Left lobe of liver (tissue), 2 donors: Measurements from ENCODE around the gene APOC3. TPM values are rescaled to one million over a fixed set of nuclear protein-coding genes. Genes with fewer than 3 reads are reported as not detected.

ENCODE experiments used
- ATAC-seq: fragments of 200-7000 bp; cut with Tn5 transposase; one replicate; pipeline ENCODE4 v1.9.1; 2020; ENCODE audit warnings: mild to moderate bottlenecking, moderate library complexity
- DNase-seq: peaks from one replicate; pipeline ENCODE4 v3.0.0-alpha.2; 2020; ENCODE audit warnings: low spot score
- total RNA-seq: library from RNA; stranded (reverse); gene quantifications from one replicate; pipeline ENCODE4 v1.2.1, GENCODE V29; 2021
- donor health status: DM: no; HTN: no; CAD: no; lungs with moderate emphysema.
- donor health status: DM: no; HTN: yes; CAD: no.

APOC3 gene
- total RNA-seq, 1 donor from 2014 or later = 11,492 TPM

- DNase-seq (peak; percentile 93), ATAC-seq (peak; percentile 43)
Measured at GRCh38 chr11:116828632-116829524, 829 bp upstream of the APOC3 start.

GRCh38 chr11:116830184-116830912 lies 641 bp downstream of the APOC3 start:
- ATAC-seq = no peak
- peak; percentile 44 for DNase-seq

GRCh38 chr11:116831790-116832349 lies 2.2 kb downstream of the APOC3 start:
- DNase-seq (no peak), ATAC-seq (no peak)

- no peak for ATAC-seq
Measured at GRCh38 chr11:116832350-116833290, 2.9 kb downstream of the APOC3 start.

DNA sequence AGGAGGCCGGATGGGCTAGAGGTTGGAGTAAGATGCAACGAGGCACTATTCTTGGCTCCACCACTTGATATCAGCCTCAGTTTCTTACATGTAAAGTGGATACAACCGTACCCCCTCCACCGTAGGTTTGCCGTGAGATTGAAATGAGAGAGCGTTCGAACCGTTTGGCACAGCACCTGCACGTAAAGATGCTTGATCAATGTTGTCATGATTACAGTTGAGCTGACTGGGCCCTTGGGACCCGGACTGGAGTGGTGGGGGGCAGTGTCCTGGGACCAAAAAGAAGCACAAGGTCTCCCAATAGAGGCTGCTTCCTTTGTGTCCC lies 3.7 kb downstream of the APOC3 start:
- no peak for ATAC-seq
- no peak for DNase-seq

More at GRCh38 chr11:116832350-116833290, 2.9 kb downstream of the APOC3 start:
- DNase-seq = peak; percentile 76

DNA sequence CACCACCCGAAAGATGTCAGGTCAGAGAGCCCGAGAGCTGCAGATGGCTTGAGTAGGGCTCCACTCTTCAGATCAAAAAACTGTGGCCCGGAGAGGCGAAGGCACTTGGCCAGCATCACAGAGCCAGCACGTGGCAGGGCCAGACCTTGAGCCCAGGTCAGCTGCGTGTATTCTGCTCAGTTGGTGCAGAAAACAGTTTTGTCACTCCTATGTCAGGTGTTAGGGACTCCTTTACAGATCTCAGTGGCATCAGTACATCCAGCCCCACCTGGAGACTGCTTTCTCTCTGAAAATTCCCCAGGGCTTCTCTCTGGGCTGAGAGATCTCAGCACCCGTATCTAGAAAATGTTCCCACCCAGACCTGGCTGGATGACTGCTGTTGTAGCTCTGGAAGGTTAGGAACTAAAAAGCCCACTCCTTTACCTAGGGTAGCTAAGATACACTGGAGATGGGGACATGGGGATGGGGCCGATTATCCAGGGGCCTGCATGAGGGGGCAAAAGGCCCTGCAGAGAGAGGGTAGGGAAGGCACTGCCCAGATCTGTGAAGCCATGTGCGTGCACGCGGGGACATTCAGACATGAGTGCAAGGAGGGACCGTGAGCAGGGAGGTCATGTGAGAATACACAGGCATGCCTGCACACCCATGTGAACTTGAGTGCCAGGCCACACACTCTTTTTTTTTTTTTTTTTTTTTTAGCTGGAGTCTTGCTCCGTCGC lies 4.3 kb downstream of the APOC3 start:
- ATAC-seq (peak; percentile 19), DNase-seq (peak; percentile 92)

DNA sequence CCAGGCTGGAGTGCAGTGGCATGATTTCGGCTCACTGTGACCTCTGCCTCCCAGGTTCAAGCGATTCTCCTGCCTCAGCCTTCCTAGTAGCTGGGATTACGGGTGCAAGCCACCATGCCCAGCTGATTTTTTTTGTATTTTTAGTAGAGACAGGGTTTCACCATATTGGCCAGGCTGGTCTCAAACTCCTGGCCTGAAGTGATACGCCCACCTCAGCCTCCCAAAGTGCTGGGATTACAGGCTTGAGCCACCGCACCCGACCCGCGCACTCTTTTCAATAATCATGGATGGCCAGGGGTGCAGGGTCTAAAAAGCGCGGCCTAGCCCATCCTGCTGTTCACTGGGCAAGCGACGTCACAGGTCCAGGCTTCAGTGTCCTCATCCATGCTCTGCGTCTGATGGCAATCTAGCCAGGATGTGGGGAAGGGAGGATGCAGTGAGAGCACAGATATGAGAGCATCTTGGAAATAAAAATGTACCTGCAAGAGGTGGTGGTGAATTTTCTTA lies 4.9 kb downstream of the APOC3 start:
- DNase-seq (peak; percentile 85), ATAC-seq (peak; percentile 18)

DNA sequence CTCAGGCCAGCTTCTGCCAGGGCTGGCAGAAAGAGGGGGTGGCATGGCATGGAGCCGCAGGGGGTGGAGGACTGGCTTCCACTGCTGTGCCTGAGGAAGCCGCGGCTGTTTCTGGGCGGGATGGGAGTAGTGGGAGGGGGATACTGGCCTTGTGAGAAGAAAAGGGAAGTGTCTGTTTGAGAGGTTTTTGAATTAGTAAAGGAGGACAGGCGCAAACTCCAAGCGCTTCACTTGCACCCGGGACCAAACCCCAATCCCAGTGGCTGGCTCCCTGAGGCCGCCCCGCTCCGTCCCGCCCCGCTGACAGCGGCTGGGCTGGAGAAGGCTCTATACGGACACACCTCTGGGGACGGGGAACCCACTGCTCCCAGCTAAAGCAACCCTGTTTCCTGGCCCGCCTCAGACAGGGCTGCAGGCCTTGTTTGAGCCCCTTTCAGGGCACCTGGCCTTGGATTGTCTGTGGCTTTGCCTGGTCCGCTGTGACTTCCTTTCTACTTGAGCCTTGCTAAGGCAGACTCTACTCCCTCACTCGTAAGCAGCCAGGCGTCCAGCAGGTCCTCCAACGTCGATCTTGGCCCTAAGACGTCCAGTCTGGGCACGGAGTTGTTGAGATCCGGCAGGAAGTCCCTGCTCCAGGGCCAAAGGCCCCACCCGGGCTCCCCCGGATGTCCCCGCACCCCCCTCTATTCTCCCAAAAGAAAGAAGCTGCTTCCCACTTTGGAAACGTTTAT lies 5.5 kb downstream of the APOC3 start:
- peak; percentile 29 for ATAC-seq
- peak; percentile 86 for DNase-seq

DNA sequence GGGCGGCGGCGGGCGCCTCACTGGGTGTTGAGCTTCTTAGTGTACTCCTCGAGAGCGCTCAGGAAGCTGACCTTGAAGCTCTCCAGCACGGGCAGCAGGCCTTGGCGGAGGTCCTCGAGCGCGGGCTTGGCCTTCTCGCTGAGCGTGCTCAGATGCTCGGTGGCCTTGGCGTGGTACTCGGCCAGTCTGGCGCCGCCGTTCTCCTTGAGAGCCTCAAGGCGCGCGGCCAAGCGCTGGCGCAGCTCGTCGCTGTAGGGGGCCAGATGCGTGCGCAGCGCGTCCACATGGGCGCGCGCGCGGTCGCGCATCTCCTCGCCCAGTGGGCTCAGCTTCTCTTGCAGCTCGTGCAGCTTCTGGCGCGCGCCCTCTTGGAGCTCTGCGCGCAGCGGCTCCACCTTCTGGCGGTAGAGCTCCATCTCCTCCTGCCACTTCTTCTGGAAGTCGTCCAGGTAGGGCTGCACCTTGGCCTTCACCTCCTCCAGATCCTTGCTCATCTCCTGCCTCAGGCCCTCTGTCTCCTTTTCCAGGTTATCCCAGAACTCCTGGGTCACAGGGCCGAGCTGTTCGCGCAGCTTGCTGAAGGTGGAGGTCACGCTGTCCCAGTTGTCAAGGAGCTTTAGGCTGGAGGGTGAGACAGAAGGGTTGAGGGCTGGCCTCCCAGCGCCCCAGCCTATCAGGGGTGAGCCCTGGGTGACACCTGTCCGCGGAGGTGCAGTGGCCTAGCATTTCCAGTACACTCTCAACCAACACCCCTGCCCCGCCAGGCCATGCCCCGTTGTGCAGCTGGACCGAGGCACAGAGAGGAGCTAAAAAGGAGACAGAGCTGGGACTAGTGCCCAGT lies 6.3 kb downstream of the APOC3 start:
- DNase-seq (peak; percentile 81), ATAC-seq (peak; percentile 6)

DNA sequence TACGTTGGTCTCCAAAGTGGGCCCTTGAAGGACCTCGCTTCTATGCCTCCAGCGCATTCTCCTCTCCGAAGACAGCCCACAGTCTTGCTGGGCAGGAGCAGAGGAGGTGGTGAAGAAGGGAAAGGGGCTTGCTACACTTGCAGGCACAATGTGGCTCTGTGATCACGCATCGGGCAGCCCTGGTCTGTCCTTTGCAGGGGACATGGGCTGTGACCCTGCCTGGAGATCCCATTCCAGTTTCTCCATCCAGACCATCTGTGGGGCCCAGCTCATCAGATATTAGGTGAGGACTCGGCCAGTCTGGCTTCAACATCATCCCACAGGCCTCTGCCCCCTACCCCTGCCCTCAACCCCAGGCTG lies 6.9 kb downstream of the APOC3 start:
- ATAC-seq = no peak
- no peak for DNase-seq

DNA sequence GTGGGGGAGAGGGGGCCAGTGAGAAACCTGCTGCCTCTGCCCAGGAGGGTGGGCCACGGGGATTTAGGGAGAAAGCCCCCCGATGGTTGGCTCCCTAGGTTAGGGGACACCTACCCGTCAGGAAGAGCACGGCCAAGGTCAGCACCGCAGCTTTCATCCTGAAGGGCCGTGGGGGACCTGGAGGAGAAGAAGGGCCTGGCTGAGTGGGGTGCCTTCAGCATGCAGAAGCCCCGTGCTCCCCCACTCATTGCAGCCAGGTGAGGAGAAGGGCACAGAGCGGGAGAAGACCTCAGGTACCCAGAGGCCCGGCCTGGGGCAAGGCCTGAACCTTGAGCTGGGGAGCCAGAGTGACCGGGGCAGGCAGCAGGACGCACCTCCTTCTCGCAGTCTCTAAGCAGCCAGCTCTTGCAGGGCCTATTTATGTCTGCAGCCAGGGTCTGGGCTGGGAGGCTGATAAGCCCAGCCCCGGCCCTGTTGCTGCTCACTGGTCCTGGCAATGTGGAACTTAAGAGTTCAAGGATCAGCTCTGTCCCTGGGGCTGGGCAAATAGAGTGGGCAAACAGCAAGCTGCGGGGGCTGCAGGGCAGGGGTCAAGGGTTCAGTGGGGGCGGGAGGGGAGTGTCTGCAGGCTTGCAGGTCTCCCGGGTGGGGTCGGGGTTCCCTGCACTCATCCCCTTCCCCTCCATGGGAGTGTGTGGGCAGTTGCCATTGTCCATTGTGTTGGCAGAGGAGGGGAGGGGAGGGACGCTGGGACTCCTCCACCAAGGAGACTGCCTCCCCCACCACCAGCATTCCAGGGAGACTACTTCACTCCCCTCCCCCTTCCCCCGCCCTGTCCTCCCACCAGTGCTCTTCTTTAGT lies 7.8 kb downstream of the APOC3 start, which contains the start of gene APOA1:
Gene APOA1 (minus strand): TSS at position 392 of the 861 bp plus-strand sequence. CDS start 235 bp downstream, at position 157.
- peak; percentile 36 for ATAC-seq
- peak; percentile 94 for DNase-seq

DNA sequence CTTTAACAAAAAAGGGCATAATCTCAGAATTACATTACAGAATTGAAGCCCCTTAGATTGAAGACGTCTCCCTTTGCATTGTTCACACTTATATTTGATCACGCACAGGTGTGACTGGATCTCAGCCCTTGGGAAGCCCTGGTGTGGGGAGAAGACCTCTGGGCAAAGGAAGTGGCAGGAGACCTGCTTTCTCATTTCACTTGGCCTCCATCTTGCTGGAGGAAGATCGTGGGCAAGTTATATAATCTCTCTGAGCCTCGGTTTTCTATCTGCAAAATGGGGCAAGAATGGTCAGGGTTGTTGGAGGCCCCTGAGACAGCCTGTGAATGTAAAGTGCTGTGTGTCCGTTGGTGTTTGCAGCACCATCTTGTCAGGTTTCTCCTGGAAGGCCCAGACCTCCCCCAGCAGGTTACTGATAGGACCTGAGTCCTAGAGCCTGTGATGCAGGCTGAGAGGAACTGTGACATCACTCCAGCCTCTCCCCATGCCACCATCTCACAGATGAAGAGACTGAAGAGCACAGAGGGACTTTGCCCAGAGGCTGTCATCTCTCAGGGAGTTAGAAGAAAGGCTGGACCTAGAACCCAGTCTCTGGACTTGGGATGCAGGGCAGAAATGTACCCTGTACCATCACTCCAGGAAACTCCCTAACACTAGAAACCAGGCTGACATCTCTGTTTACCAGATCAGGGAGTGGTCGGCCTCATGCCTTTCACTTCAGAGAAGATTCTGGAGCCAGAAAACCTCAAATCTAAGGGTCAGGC lies 8.8 kb downstream of the APOC3 start:
- no peak for DNase-seq
- ATAC-seq = no peak

GRCh38 chr11:116840224-116840745 lies 10.6 kb downstream of the APOC3 start:
- ATAC-seq (no peak), DNase-seq (no peak)

- ATAC-seq (peak; percentile 53), DNase-seq (peak; percentile 85)
Measured at GRCh38 chr11:116840746-116841296, 11.1 kb downstream of the APOC3 start.

DNA sequence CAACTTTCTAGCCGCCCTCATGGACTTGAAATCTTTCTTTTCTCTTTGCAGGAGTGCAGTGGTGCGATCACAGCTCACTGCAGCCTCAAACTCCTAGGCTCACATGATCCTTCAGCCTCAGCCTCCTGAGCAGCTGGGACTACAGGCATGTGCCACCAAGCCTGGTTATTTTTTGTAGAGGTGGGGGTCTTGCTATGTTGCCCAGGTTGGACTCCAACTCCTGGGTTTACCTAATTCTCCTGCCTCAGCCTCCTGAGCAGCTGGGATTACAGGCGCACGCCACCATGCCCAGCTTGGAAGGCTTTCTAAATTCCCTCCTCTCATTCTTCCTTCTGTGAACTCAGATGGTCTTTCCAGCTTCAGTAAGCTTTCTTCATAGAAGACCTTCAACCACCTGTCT lies 12.4 kb downstream of the APOC3 start:
- ATAC-seq (no peak), DNase-seq (no peak)

- peak; percentile 4 for ATAC-seq
- no peak for DNase-seq
Measured at GRCh38 chr11:116842909-116843308, 13.2 kb downstream of the APOC3 start.
